GM12878 (cell line): ENCODE measurements around the gene CA11. TPM values are rescaled to one million over a fixed set of nuclear protein-coding genes. Genes with fewer than 3 reads are reported as not detected.

Experiments
- ATAC-seq: fragments of 200-7000 bp; cut with Tn5 transposase; 3 replicates; pipeline ENCODE4 v1.9.1; 2020; ENCODE audit warnings: mild to moderate bottlenecking, moderate library complexity
- BruUV-seq: library from RNA; stranded (reverse); fragments of 400-500 nt; replicated peaks from 2 replicates; lab custom pipeline; 2021; lab: Mats Ljungman, UMichigan
- CTCF ChIA-PET: fragments of 300-600 bp; sonication (Branson Sonifier 250); formaldehyde crosslinking; extraction: SDS; loops from one replicate; lab custom pipeline; 2021; ENCODE audit warnings: inconsistent platforms; lab: Yijun Ruan, JAX
- POLR2A ChIA-PET: fragments of 350-600 bp; formaldehyde crosslinking; extraction: SDS; loops from one replicate; lab custom pipeline; 2021; ENCODE audit warnings: inconsistent platforms; lab: Charles Lee
- RAD21 ChIA-PET: fragments of 300-600 bp; sonication (Branson Sonifier 250); formaldehyde crosslinking; loops from one replicate; lab custom pipeline; 2023; ENCODE audit warnings: antibody characterized with exemption; ENCODE audit not compliant: unreplicated experiment; lab: Charles Lee
- SMC1A ChIA-PET: fragments of 300-600 bp; sonication (Branson Sonifier 250); formaldehyde crosslinking; loops from one replicate; lab custom pipeline; 2023; ENCODE audit not compliant: unreplicated experiment, uncharacterized antibody; lab: Charles Lee
- DNase-seq: peaks from one replicate; pipeline ENCODE4 v3.0.0-alpha.2; 2011; ENCODE audit warnings: low read depth, low spot score
- FAIRE-seq: peaks from 3 replicates; lab custom pipeline; 2011; peaks lifted over from hg19 to GRCh38; lab: Jason Lieb, UNC
- H2AFZ ChIP-seq: 2 replicates; pipeline ENCODE4 v1.6.0; 2011; ENCODE audit warnings: low read depth, low read length, control low read depth; ENCODE audit not compliant: control insufficient read depth
- H3K27ac ChIP-seq: 2 replicates; pipeline ENCODE4 v1.5.1; 2011; ENCODE audit warnings: control low read depth; ENCODE audit not compliant: control insufficient read depth, insufficient read depth
- H3K27me3 ChIP-seq, 2 experiments: replicated peaks in 1 of 2; 2 replicates each; pipeline versions ENCODE4 v1.6.0 to v1.6.1; 2011; ENCODE audit warnings: low read length in 1 of 2; ENCODE audit not compliant: control insufficient read depth in 2 of 2, insufficient read depth in 2 of 2
- H3K36me3 ChIP-seq, 2 experiments: 2 replicates each; pipeline ENCODE4 v1.5.1; 2011; ENCODE audit warnings: low read length in 1 of 2; ENCODE audit not compliant: control insufficient read depth in 2 of 2, insufficient read depth in 2 of 2
- H3K4me1 ChIP-seq: 2 replicates; pipeline ENCODE4 v1.6.1; 2011; ENCODE audit warnings: mild to moderate bottlenecking, low read length, moderate library complexity, mixed read lengths; ENCODE audit not compliant: control insufficient read depth, insufficient read depth
- H3K4me2 ChIP-seq: 2 replicates; pipeline ENCODE4 v1.6.0; 2011; ENCODE audit warnings: control low read depth; ENCODE audit not compliant: control insufficient read depth, insufficient read depth
- H3K4me3 ChIP-seq: fragments of 200-600 bp; sonication (generic); 2 replicates; pipeline ENCODE4 v1.5.1; 2016
- H3K79me2 ChIP-seq: 2 replicates; pipeline ENCODE4 v1.6.0; 2011; ENCODE audit warnings: low read length; ENCODE audit not compliant: control insufficient read depth, insufficient read depth
- H3K9ac ChIP-seq: 2 replicates; pipeline ENCODE4 v1.8.0; 2011; ENCODE audit warnings: low read length, control low read depth, mixed read lengths; ENCODE audit not compliant: control insufficient read depth, insufficient read depth
- H3K9me3 ChIP-seq: replicated peaks from 3 replicates; pipeline ENCODE4 v1.5.1; 2011; ENCODE audit warnings: mild to moderate bottlenecking, low read length; ENCODE audit not compliant: control insufficient read depth, insufficient read depth
- H4K20me1 ChIP-seq: 2 replicates; pipeline ENCODE4 v1.6.0; 2011; ENCODE audit not compliant: control insufficient read depth, insufficient read depth
- CEBPB ChIP-seq, 2 experiments: fragments of 150-350 bp in 1 of 2; IDR thresholded peaks; 2 replicates each; pipeline ENCODE4 v1.6.1; 2012 to 2014; ENCODE audit warnings: low read depth in 2 of 2, low read length in 2 of 2, borderline replicate concordance in 1 of 2, inconsistent platforms in 1 of 2
- CREB1 ChIP-seq: IDR thresholded peaks from 2 replicates; pipeline ENCODE4 v1.6.1; 2012; ENCODE audit warnings: low read depth, mild to moderate bottlenecking, inconsistent platforms
- E2F8 ChIP-seq: fragments of 450-650 bp; IDR thresholded peaks from 2 replicates; pipeline ENCODE4 v1.6.1; 2018; ENCODE audit warnings: mild to moderate bottlenecking, low read depth, moderate library complexity; ENCODE audit not compliant: partially characterized antibody
- EGR1 ChIP-seq, 2 experiments: IDR thresholded peaks; 1 replicate in 1 of 2; 2 replicates in 1 of 2; pipeline ENCODE4 v1.6.1; 2011 to 2012; ENCODE audit warnings: low read depth in 2 of 2, low read length in 2 of 2, borderline replicate concordance in 1 of 2, mild to moderate bottlenecking in 1 of 2, moderate library complexity in 1 of 2
- IKZF1 ChIP-seq: fragments of 450-650 bp; conservative IDR thresholded peaks from 2 replicates; pipeline ENCODE4 v1.6.1; 2017; ENCODE audit warnings: antibody characterized with exemption, mild to moderate bottlenecking
- IKZF2 ChIP-seq, 2 experiments: fragments of 450-650 bp; IDR thresholded peaks; 2 replicates each; pipeline ENCODE4 v1.6.1; 2017; ENCODE audit warnings: mild to moderate bottlenecking in 2 of 2, moderate library complexity in 2 of 2
- JUNB ChIP-seq: IDR thresholded peaks from 2 replicates; pipeline ENCODE4 v1.6.1; 2016; ENCODE audit warnings: antibody characterized with exemption, mild to moderate bottlenecking
- NR2C1 ChIP-seq: fragments of 450-650 bp; IDR thresholded peaks from 2 replicates; pipeline ENCODE4 v1.6.1; 2017; ENCODE audit warnings: antibody characterized with exemption, mild to moderate bottlenecking, moderate library complexity
- PAX5 ChIP-seq: IDR thresholded peaks from 2 replicates; pipeline ENCODE4 v1.6.1; 2011; ENCODE audit warnings: low read depth, low read length, borderline replicate concordance
- PBX3 ChIP-seq: IDR thresholded peaks from 2 replicates; pipeline ENCODE4 v1.6.1; 2011; ENCODE audit warnings: mild to moderate bottlenecking, low read depth, low read length, moderate library complexity; ENCODE audit not compliant: insufficient replicate concordance
- POLR2AphosphoS2 ChIP-seq: IDR thresholded peaks from 2 replicates; pipeline ENCODE4 v1.6.1; 2011; ENCODE audit warnings: low read depth, mild to moderate bottlenecking, low read length, improper control_type of control experiment, moderate library complexity
- RBBP5 ChIP-seq: fragments of 200-600 bp; sonication (generic); conservative IDR thresholded peaks from 2 replicates; pipeline ENCODE4 v1.6.1; 2016
- RUNX3 ChIP-seq: IDR thresholded peaks from 2 replicates; pipeline ENCODE4 v1.6.1; 2012; ENCODE audit warnings: low read length, inconsistent platforms
- STAT3 ChIP-seq: IDR thresholded peaks from 2 replicates; pipeline ENCODE4 v1.6.1; 2011; ENCODE audit warnings: low read depth, low read length, improper control_type of control experiment
- ZNF274 ChIP-seq: IDR thresholded peaks from one replicate; pipeline ENCODE4 v1.8.0; 2011; ENCODE audit not compliant: insufficient read length, insufficient read depth
- ZNF592 ChIP-seq: fragments of 450-650 bp; IDR thresholded peaks from 2 replicates; pipeline ENCODE4 v1.6.1; 2017; ENCODE audit warnings: mild to moderate bottlenecking, moderate library complexity
- WGBS: methylation state at CpG from one replicate; pipeline ENCODE4 v1.1.6; 2016; ENCODE audit warnings: low lambda C conversion rate; ENCODE audit not compliant: insufficient replicate concordance, insufficient coverage; ENCODE audit errors: missing lambda C conversion rate; 5-methylcytosine and 5-hydroxymethylcytosine counted together
- in situ Hi-C: fragments of 300-500 bp; cut with MboI; formaldehyde crosslinking; loops from 9 replicates; pipeline ENCODE4 v1.14.3; 2018; ENCODE audit warnings: mixed read lengths
- intact Hi-C: fragments of 100-400 bp; cut with micrococcal nuclease; formaldehyde crosslinking; loops from one replicate; pipeline ENCODE4 v1.14.2; 2022; ENCODE audit not compliant: unreplicated experiment
- polyA plus RNA-seq, 11 experiments: library from polyadenylated mRNA; depleted of rRNA in 4 of 11; unstranded in 6 of 11; stranded (reverse) in 5 of 11; fragments of >200 nt; fragmentation: Nextera tagmentation in 4 of 11; fragmentation: Illumina TruSeq in 1 of 11; extraction: Ambion mirVana in 4 of 11; extraction: Trizol in 1 of 11; gene quantifications; 1 replicate in 1 of 11; 2 replicates in 10 of 11; pipeline versions ENCODE4 v1.2.1 to v1.2.3, GENCODE V29; 2011 to 2016; ENCODE audit warnings: inconsistent platforms in 2 of 11, missing spikeins in 2 of 11, low read depth in 1 of 11
- total RNA-seq, 4 experiments: library from RNA; depleted of rRNA in 3 of 4; stranded (reverse); fragments of >200 nt in 3 of 4; fragmentation: Illumina TruSeq in 1 of 4; extraction: Trizol in 1 of 4; gene quantifications; 2 replicates each; pipeline versions ENCODE4 v1.2.1 to v1.2.3, GENCODE V29; 2013 to 2021

CA11 gene
- total and polyA plus RNA-seq, 10 of the 15 experiments (the other 5 are each of a cell fraction or from before 2014, with no cell fraction given), result 1.7 to 7.5 (median 2.4) TPM

GRCh38 chr19:48609571-48610108 lies 36.3 kb downstream of the CA11 start:
- H3K9ac ChIP-seq, result no peak overlapping the region
- no TSS peak for BruUV-seq
- peaks cover 4% of the 10 kb centered on the region; the same call in 1 of the 2 replicates for H4K20me1 ChIP-seq
- H3K27me3 ChIP-seq, result no peaks in the 10 kb centered on the region
- ChIA-PET SMC1A (interaction anchor here (0.6 to 2.3 kb wide), 9 partner anchors 15 to 276 kb away, joined by 3 to 6 read pairs (median 4); no protein-coding TSS in a partner anchor), RAD21 (interaction anchor here (0.8 to 2.4 kb wide), 12 partner anchors 8 to 295 kb away, joined by 3 to 16 read pairs (median 4); partner anchors contain the start of genes RPL18 and SPHK2), POLR2A (interaction anchor here (1.4 to 1.7 kb wide), 3 partner anchors 10 to 276 kb away, joined by 4 to 6 read pairs (median 4); partner anchors contain the start of gene SPHK2), CTCF (interaction anchor here (0.6 to 2.7 kb wide), 10 partner anchors 8 to 268 kb away, joined by 3 to 26 read pairs (median 8); partner anchors contain the start of gene CA11)
- in situ Hi-C loops (no loop called here), intact Hi-C loops (no loop called here)
- H3K4me3 ChIP-seq, result no peak overlapping the region
- no peak for FAIRE-seq
- H3K79me2 ChIP-seq, result no peaks in the 10 kb centered on the region
- WGBS, result 89% methylated on average over 20 of the region's 20 CpGs
- no peaks in the 10 kb centered on the region for H3K4me1 ChIP-seq
- H3K9me3 ChIP-seq, result no peaks in the 10 kb centered on the region
- no peak overlapping the region for H3K27ac ChIP-seq
- H3K36me3 ChIP-seq, result peaks cover 0 to 9% of the 10 kb centered on the region in 2 experiments; a peak in 2 of 4 replicates
- no peak for ATAC-seq
- DNase-seq, result no peak
- no peak overlapping the region for H3K4me2 ChIP-seq
- no peak overlapping the region for H2AFZ ChIP-seq
- TF ChIP-seq STAT3 (no peak), CREB1 (no peak), RBBP5 (no peak), CEBPB (IDR thresholded peaks at IDR 0.05; ENCODE audit: borderline replicate concordance in 1 of 2, low read depth in 2 of 2, low read length in 2 of 2) (no peak), NR2C1 (no peak), IKZF2 (IDR thresholded peaks at IDR 0.05) (no peak), E2F8 (no peak), JUNB (no peak), PAX5 (no peak), IKZF1 (no peak), POLR2AphosphoS2 (no peak), RUNX3 (no peak), PBX3 (no peak), EGR1 (IDR thresholded peaks at IDR 0.05; ENCODE audit: borderline replicate concordance in 1 of 2, low read depth in 2 of 2, low read length in 2 of 2) (no peak), ZNF592 (no peak), ZNF274 (no peak)
